CD4-positive, CD25-positive, alpha-beta regulatory T cell (primary cell): Measurements from ENCODE around the gene SNED1. TPM values are rescaled to one million over a fixed set of nuclear protein-coding genes. Genes with fewer than 3 reads are reported as not detected.

Experiments
- ATAC-seq, 2 donors: fragments of 150-1000 bp; cut with Tn5 transposase; one replicate each; pipeline ENCODE4 v1.10.0; 2021; ENCODE audit warnings: low read depth in 2 of 2, moderate number of reproducible peaks in 2 of 2, moderate library complexity in 1 of 2
- DNase-seq, 3 donors: peaks; one replicate each; pipeline versions ENCODE4 v3.0.0 to v3.0.0-alpha.2; 2012 to 2022; ENCODE audit warnings: mixed read lengths in 1 of 3
- H3K27ac ChIP-seq: one replicate; pipeline ENCODE4 v1.7.0; 2013; ENCODE audit warnings: mild to moderate bottlenecking, low read length; ENCODE audit not compliant: insufficient read depth, poor library complexity, severe bottlenecking
- H3K27me3 ChIP-seq: one replicate; pipeline ENCODE4 v1.7.0; 2013; ENCODE audit warnings: low read length; ENCODE audit not compliant: control insufficient read depth, insufficient read depth
- H3K36me3 ChIP-seq: one replicate; pipeline ENCODE4 v1.7.0; 2013; ENCODE audit warnings: mild to moderate bottlenecking, low read length, moderate library complexity; ENCODE audit not compliant: control insufficient read depth, insufficient read depth
- H3K4me1 ChIP-seq: 2 replicates; pipeline ENCODE4 v1.7.0; 2013; ENCODE audit warnings: mild to moderate bottlenecking, low read length; ENCODE audit not compliant: insufficient read depth, control insufficient read depth, poor library complexity, severe bottlenecking
- H3K4me3 ChIP-seq: one replicate; pipeline ENCODE4 v1.7.0; 2013; ENCODE audit warnings: low read depth, mild to moderate bottlenecking, low read length, moderate library complexity
- H3K9me3 ChIP-seq, 2 experiments: 1 replicate in 1 of 2; 2 replicates in 1 of 2; pipeline ENCODE4 v1.7.0; 2013; ENCODE audit warnings: low read length in 2 of 2, mild to moderate bottlenecking in 1 of 2, moderate library complexity in 1 of 2; ENCODE audit not compliant: control insufficient read depth in 2 of 2
- H3K27ac Mint-ChIP-seq, 3 donors: one replicate each; pipeline ENCODE4 v1.8.0; 2020 to 2022; ENCODE audit warnings: mild to moderate bottlenecking in 3 of 3, mixed read lengths in 3 of 3, moderate library complexity in 2 of 3
- H3K27me3 Mint-ChIP-seq: one replicate; pipeline ENCODE4 v1.8.0; 2022; ENCODE audit warnings: mild to moderate bottlenecking, mixed read lengths
- H3K36me3 Mint-ChIP-seq: one replicate; pipeline ENCODE4 v1.8.0; 2020; ENCODE audit warnings: mixed read lengths
- H3K4me1 Mint-ChIP-seq, 4 donors: one replicate each; pipeline ENCODE4 v1.8.0; 2020 to 2022; ENCODE audit warnings: mixed read lengths in 4 of 4, mild to moderate bottlenecking in 1 of 4
- H3K4me3 Mint-ChIP-seq, 4 donors: one replicate each; pipeline ENCODE4 v1.8.0; 2020 to 2022; ENCODE audit warnings: mild to moderate bottlenecking in 4 of 4, mixed read lengths in 4 of 4, moderate library complexity in 3 of 4
- H3K9me3 Mint-ChIP-seq, 7 donors: one replicate each; pipeline ENCODE4 v1.8.0; 2020 to 2022; ENCODE audit warnings: mixed read lengths in 7 of 7, mild to moderate bottlenecking in 3 of 7, moderate library complexity in 2 of 7
- polyA plus RNA-seq, 4 donors: library from polyadenylated mRNA; unstranded; fragments of 300-500 nt; fragmentation: Illumina TruSeq; gene quantifications; one replicate each; pipeline ENCODE4 v1.2.3, GENCODE V29; 2021
- total RNA-seq: library from RNA; stranded (reverse); gene quantifications from one replicate; pipeline ENCODE4 v1.2.3, GENCODE V29; 2022

Gene SNED1
- total and polyA plus RNA-seq, 5 donors from 2014 or later: 1.7 to 170 (median 2.5) TPM

GRCh38 chr2:240996161-240996833 lies 2.1 kb upstream of the SNED1 start:
- Histone ChIP-seq H3K9me3 (no peaks in the 10 kb centered on the region), H3K36me3 (no peaks in the 10 kb centered on the region), H3K4me1 (peaks cover 15% of the 10 kb centered on the region), H3K4me3 (no peak overlapping the region), H3K27ac (no peak overlapping the region), H3K27me3 (no peaks in the 10 kb centered on the region)
- H3K27me3 Mint-ChIP-seq: peaks cover 21% of the 10 kb centered on the region
- no peak overlapping the region for H3K27ac Mint-ChIP-seq
- DNase-seq: no peak
- peaks cover 0 to 30% (median 8%) of the 10 kb centered on the region in 4 donors for H3K4me1 Mint-ChIP-seq
- H3K9me3 Mint-ChIP-seq: peaks cover 0 to 3% (median 0%) of the 10 kb centered on the region in 7 donors
- no peak overlapping the region for H3K4me3 Mint-ChIP-seq
- no peaks in the 10 kb centered on the region for H3K36me3 Mint-ChIP-seq
- no peak for ATAC-seq

DNA sequence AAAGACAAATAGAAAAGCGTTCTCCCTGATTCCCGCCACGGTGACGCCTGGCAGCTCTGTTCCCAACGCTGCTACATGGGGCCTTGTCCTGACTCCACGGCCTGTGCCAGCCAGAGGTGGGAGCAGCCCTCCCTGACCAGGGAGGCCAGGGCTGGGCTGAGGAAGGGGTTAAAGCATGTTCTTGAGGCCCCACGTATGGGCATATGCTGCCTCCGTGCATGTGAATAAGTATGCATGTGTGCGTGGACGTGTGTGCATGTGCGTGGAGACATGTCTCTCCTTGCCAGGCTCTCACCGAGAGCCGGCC lies 1.6 kb upstream of the SNED1 start:
- Mint-ChIP-seq H3K36me3 (no peaks in the 10 kb centered on the region), H3K27ac (peak overlapping the region in 2 of 3 donors; percentile 56 to 84), H3K9me3 (peaks cover 0 to 8% (median 0%) of the 10 kb centered on the region in 7 donors), H3K27me3 (peaks cover 21% of the 10 kb centered on the region), H3K4me1 (peaks cover 0 to 30% (median 8%) of the 10 kb centered on the region in 4 donors), H3K4me3 (peak overlapping the region in 3 of 4 donors; percentile 9 to 94 (median 41))
- Histone ChIP-seq H3K4me3 (no peak overlapping the region), H3K9me3 (no peaks in the 10 kb centered on the region), H3K27ac (no peak overlapping the region), H3K4me1 (peaks cover 15% of the 10 kb centered on the region), H3K27me3 (no peaks in the 10 kb centered on the region), H3K36me3 (no peaks in the 10 kb centered on the region)
- DNase-seq (no peak), ATAC-seq (no peak)

- DNase-seq (peak in 1 of 3 donors; percentile 35), ATAC-seq (peak; percentile 19 to 33)
- Histone ChIP-seq H3K4me1 (peaks cover 15% of the 10 kb centered on the region), H3K27me3 (no peaks in the 10 kb centered on the region), H3K27ac (no peak overlapping the region), H3K36me3 (no peaks in the 10 kb centered on the region), H3K9me3 (no peaks in the 10 kb centered on the region), H3K4me3 (no peak overlapping the region)
- peak overlapping the region; percentile 78 to 86 (median 84) for H3K27ac Mint-ChIP-seq
- peak overlapping the region; percentile 84 to 94 (median 89) for H3K4me3 Mint-ChIP-seq
- no peaks in the 10 kb centered on the region for H3K36me3 Mint-ChIP-seq
- peaks cover 0 to 30% (median 8%) of the 10 kb centered on the region in 4 donors for H3K4me1 Mint-ChIP-seq
- H3K9me3 Mint-ChIP-seq: peaks cover 0 to 8% (median 0%) of the 10 kb centered on the region in 7 donors
- peaks cover 21% of the 10 kb centered on the region for H3K27me3 Mint-ChIP-seq
These were observed 1.1 kb upstream of the SNED1 start for GRCh38 chr2:240997141-240997855.

- DNase-seq (no peak), ATAC-seq (peak in 1 of 2 donors; percentile 9)
- H3K4me3 ChIP-seq: no peak overlapping the region
- H3K4me1 ChIP-seq: peaks cover 15% of the 10 kb centered on the region
- no peak overlapping the region for H3K27ac Mint-ChIP-seq
- no peaks in the 10 kb centered on the region for H3K36me3 Mint-ChIP-seq
- peaks cover 0 to 27% (median 8%) of the 10 kb centered on the region in 4 donors for H3K4me1 Mint-ChIP-seq
- peaks cover 2 to 6% of the 10 kb centered on the region in 2 experiments for H3K9me3 ChIP-seq
- H3K27ac ChIP-seq: no peak overlapping the region
- peaks cover 22% of the 10 kb centered on the region for H3K27me3 Mint-ChIP-seq
- H3K36me3 ChIP-seq: no peaks in the 10 kb centered on the region
- H3K27me3 ChIP-seq: no peaks in the 10 kb centered on the region
- H3K4me3 Mint-ChIP-seq: no peak overlapping the region
- peaks cover 0 to 8% (median 0%) of the 10 kb centered on the region in 7 donors for H3K9me3 Mint-ChIP-seq
These were observed 232 bp downstream of the SNED1 start for GRCh38 chr2:240998706-240998994.

GRCh38 chr2:240998995-240999791 lies 775 bp downstream of the SNED1 start:
- Histone ChIP-seq H3K4me3 (peak overlapping the region; percentile 32), H3K27ac (no peak overlapping the region), H3K4me1 (peaks cover 15% of the 10 kb centered on the region), H3K36me3 (no peaks in the 10 kb centered on the region), H3K27me3 (no peaks in the 10 kb centered on the region), H3K9me3 (peaks cover 7 to 11% of the 10 kb centered on the region in 2 experiments)
- Mint-ChIP-seq H3K9me3 (peaks cover 0 to 14% (median 1%) of the 10 kb centered on the region in 7 donors), H3K4me1 (peaks cover 0 to 27% (median 8%) of the 10 kb centered on the region in 4 donors), H3K27me3 (peaks cover 25% of the 10 kb centered on the region), H3K27ac (no peak overlapping the region), H3K4me3 (peak overlapping the region; percentile 47 to 82 (median 80)), H3K36me3 (no peaks in the 10 kb centered on the region)
- ATAC-seq: no peak
- DNase-seq: no peak

DNA sequence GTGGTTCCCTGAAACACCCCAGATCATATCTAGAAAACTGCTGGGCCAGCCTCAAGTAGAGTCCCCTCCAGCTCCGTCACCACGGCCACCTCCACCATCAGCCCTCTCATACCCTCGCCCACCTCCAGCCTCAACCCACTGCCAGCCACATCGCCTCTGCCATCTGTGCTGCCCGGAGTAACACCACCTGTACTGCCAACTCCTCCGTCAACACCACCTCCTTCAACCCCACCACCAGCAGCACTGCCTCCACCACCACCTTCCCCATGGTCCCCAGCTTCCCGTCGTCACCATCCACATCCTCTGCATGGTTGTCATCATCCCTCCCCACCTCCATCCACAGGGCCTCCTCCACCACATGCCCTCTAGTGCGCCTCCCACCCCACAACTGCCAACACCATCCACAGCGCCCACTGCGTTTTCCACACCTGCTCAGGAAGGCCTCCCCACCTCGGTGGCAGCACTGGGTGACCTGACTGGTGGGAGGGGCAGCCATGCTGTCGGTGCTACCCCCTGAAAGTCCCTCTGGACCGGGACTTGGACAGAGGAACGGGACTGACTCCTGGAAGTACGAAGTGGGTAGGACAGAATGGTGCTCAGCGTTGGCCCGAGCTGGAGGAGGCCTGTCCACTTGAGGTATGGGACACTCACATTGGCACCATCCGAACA lies 1.6 kb downstream of the SNED1 start:
- DNase-seq: no peak

DNA sequence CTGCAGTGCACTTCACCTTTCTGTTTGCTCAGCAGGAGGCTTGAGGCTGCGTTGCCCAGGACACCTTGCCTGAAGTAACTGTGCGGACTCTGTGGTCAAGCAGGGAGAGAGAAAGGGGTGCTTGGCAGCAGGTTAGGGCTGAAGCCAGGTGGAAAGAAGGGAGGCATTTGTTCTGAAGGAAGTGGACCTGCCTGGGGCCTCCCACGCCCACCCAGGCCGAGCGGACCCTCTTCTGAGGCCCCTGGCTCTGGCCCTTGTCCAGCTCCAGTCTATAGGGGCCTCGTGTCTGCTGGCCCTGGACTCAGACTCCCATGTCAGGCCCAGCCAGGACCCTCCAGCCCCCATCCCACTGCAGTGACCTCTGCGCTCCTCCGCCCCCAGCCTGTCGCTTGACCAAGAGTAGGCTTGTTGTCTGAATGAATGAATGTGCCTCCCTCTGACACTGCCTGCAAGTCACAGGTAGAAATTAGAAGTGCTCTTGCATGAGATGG lies 2.5 kb downstream of the SNED1 start:
- peaks cover 0 to 25% (median 5%) of the 10 kb centered on the region in 7 donors for H3K9me3 Mint-ChIP-seq
- no peak for ATAC-seq
- H3K36me3 Mint-ChIP-seq: no peaks in the 10 kb centered on the region
- Histone ChIP-seq H3K27me3 (no peaks in the 10 kb centered on the region), H3K27ac (no peak overlapping the region), H3K4me1 (peaks cover 13% of the 10 kb centered on the region), H3K9me3 (peaks cover 18 to 21% of the 10 kb centered on the region in 2 experiments), H3K4me3 (peak overlapping the region; percentile 26), H3K36me3 (no peaks in the 10 kb centered on the region)
- no peak for DNase-seq
- H3K27me3 Mint-ChIP-seq: peaks cover 31% of the 10 kb centered on the region
- peaks cover 0 to 22% (median 8%) of the 10 kb centered on the region in 4 donors for H3K4me1 Mint-ChIP-seq
- no peak overlapping the region for H3K27ac Mint-ChIP-seq
- peak overlapping the region in 3 of 4 donors; percentile 8 to 82 (median 69) for H3K4me3 Mint-ChIP-seq

More for the DNA sequence above, 1.6 kb downstream of the SNED1 start:
- Mint-ChIP-seq H3K9me3 (peaks cover 0 to 18% (median 3%) of the 10 kb centered on the region in 7 donors), H3K4me1 (peaks cover 0 to 26% (median 8%) of the 10 kb centered on the region in 4 donors), H3K27me3 (peaks cover 25% of the 10 kb centered on the region), H3K27ac (peak overlapping the region in 2 of 3 donors; percentile 26 to 75), H3K36me3 (no peaks in the 10 kb centered on the region), H3K4me3 (peak overlapping the region; percentile 47 to 82 (median 80))
- Histone ChIP-seq H3K9me3 (peaks cover 14 to 18% of the 10 kb centered on the region in 2 experiments), H3K4me3 (peak overlapping the region; percentile 32), H3K27ac (no peak overlapping the region), H3K36me3 (no peaks in the 10 kb centered on the region), H3K27me3 (no peaks in the 10 kb centered on the region), H3K4me1 (peaks cover 15% of the 10 kb centered on the region)
- ATAC-seq: no peak
